Ovary (tissue), 9 donors: ENCODE results near the gene GDE1. TPM values are rescaled to one million over a fixed set of nuclear protein-coding genes. Genes with fewer than 3 reads are reported as not detected.

Source experiments
- DNase-seq, 5 donors: peaks; one replicate each; pipeline ENCODE4 v3.0.0-alpha.2; 2019 to 2020
- H3K27ac ChIP-seq, 2 donors: fragments of 200-600 bp; one replicate each; pipeline versions ENCODE4 v1.5.1 to v1.8.0; 2019 to 2022
- H3K27me3 ChIP-seq: fragments of 200-600 bp; one replicate; pipeline ENCODE4 v1.8.0; 2022
- H3K36me3 ChIP-seq: fragments of 200-600 bp; sonication (generic); one replicate; pipeline ENCODE4 v1.5.1; 2019
- H3K4me1 ChIP-seq: one replicate; pipeline ENCODE4 v1.8.1; 2013; ENCODE audit warnings: mild to moderate bottlenecking, moderate library complexity; ENCODE audit not compliant: insufficient read depth
- H3K4me3 ChIP-seq: fragments of 200-600 bp; sonication (generic); one replicate; pipeline ENCODE4 v1.5.1; 2017
- H3K9me3 ChIP-seq, 2 donors: fragments of 200-600 bp in 1 of 2; sonication (generic) in 1 of 2; one replicate each; pipeline versions ENCODE4 v1.5.1 to v1.8.1; 2013 to 2019; ENCODE audit warnings: mild to moderate bottlenecking in 1 of 2, moderate library complexity in 1 of 2
- CTCF ChIP-seq, 3 donors: fragments of 450-650 bp in 2 of 3; fragments of 200-600 bp in 1 of 3; IDR thresholded peaks; one replicate each; pipeline versions ENCODE4 v1.5.1 to v1.8.0; 2016 to 2022; ENCODE audit warnings: antibody characterized with exemption in 3 of 3, mild to moderate bottlenecking in 1 of 3
- EP300 ChIP-seq: sonication (generic); formaldehyde crosslinking; IDR thresholded peaks from one replicate; pipeline ENCODE4 v1.6.1; 2017; ENCODE audit warnings: antibody characterized with exemption
- POLR2A ChIP-seq: fragments of 450-650 bp; IDR thresholded peaks from one replicate; pipeline ENCODE4 v1.6.1; 2017; ENCODE audit warnings: antibody characterized with exemption, mild to moderate bottlenecking, moderate library complexity
- WGBS, 3 donors: extraction: QIAGEN DNeasy Blood & Tissue Kit in 1 of 3; methylation state at CpG; one replicate each; pipeline versions ENCODE4 v1.1.5 to v1.1.7; 2013 to 2017; 5-methylcytosine and 5-hydroxymethylcytosine counted together
- intact Hi-C, 4 donors: fragments of 100-400 bp; cut with DNase I; formaldehyde crosslinking; loops; one replicate each; pipeline versions ENCODE4 v1.11.0 to v1.15.1; 2022 to 2023
- polyA plus RNA-seq, 2 donors: library from polyadenylated mRNA; stranded (reverse); fragments of 200-250 nt in 1 of 2; fragments of 350-450 nt in 1 of 2; fragmentation: Illumina TruSeq in 1 of 2; extraction: RNeasy Lipid Tissue Mini Kit (QIAGEN cat#74804) in 1 of 2; gene quantifications; one replicate each; pipeline ENCODE4 v1.2.3, GENCODE V29; 2013 to 2014
- total RNA-seq, 7 donors: library from RNA; depleted of rRNA in 2 of 7; stranded (reverse); fragments of >200 nt in 2 of 7; fragmentation: NEBNext Ultra II Directional in 3 of 7; extraction: Animal tissue kit (Norgen Biotek cat#: 25700) in 3 of 7; gene quantifications; one replicate each; pipeline versions ENCODE4 v1.1.0 to v1.2.4, GENCODE V29; 2016 to 2023
- donor health status: DM: no; HTN: no; CAD: no; lungs with moderate emphysema.
- donor health status: DM: no; HTN: no; CAD: no.
- donor health status: Bipolar disorder and iron deficiency.
- donor health status: DM: yes; HTN: yes; CAD: no.
- donor health status: DM: no; HTN: no; CAD: no.
- donor health status: DM: yes; HTN: yes; CAD: no.

The GDE1 gene
- total and polyA plus RNA-seq, 9 donors, result 18.1 to 83.8 (median 28.7) TPM

GRCh38 chr16:19481296-19481695 is 40.6 kb downstream of the GDE1 start:
- TF ChIP-seq POLR2A (no peak), EP300 (no peak), CTCF (IDR thresholded peaks at IDR 0.05) (no peak)
- no peaks in the 10 kb centered on the region for H3K4me1 ChIP-seq
- H3K27ac ChIP-seq, result no peak overlapping the region
- DNase-seq, result no peak
- intact Hi-C loops, result no loop called here
- H3K27me3 ChIP-seq, result no peaks in the 10 kb centered on the region
- H3K4me3 ChIP-seq, result no peak overlapping the region
- 75 to 92% (median 81%) methylated on average over 2 of the region's 2 CpGs for WGBS, 3 donors
- H3K9me3 ChIP-seq, result no peaks in the 10 kb centered on the region
- no peaks in the 10 kb centered on the region for H3K36me3 ChIP-seq

DNA sequence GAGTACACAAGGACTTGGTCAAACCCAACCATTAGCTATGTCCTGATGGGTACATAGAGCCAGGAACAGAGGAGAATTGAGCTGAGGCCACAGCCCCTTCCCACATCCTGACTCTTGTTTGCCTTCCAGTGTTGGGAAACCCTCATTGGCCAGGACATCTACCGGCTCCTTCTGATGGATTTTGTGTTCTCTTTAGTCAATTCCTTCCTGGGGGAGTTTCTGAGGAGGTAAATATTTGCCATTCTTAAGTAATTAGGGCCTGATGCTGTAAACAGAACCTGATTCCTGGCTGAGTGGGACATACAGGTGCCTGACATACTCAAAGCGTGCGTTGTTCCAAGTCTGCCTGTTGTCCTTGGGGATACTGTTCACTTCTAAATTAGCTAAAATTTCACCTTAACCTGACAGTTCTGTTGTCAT is 42.6 kb downstream of the GDE1 start:
- no peaks in the 10 kb centered on the region for H3K36me3 ChIP-seq
- H3K27ac ChIP-seq, result no peak overlapping the region
- H3K4me1 ChIP-seq, result no peaks in the 10 kb centered on the region
- no peak overlapping the region for H3K4me3 ChIP-seq
- H3K9me3 ChIP-seq, result no peaks in the 10 kb centered on the region
- intact Hi-C loops, result no loop called here
- no peak for TF ChIP-seq CTCF (IDR thresholded peaks at IDR 0.05)
- TF ChIP-seq EP300, result no peak
- TF ChIP-seq POLR2A, result no peak
- 64 to 72% (median 66%) methylated on average over 3 of the region's 3 CpGs for WGBS, 3 donors
- H3K27me3 ChIP-seq, result no peaks in the 10 kb centered on the region
- no peak for DNase-seq

- no peak for TF ChIP-seq CTCF (IDR thresholded peaks at IDR 0.05)
- TF ChIP-seq EP300, result no peak
- no peak for TF ChIP-seq POLR2A
- no peak for DNase-seq
- no peaks in the 10 kb centered on the region for H3K36me3 ChIP-seq
- H3K27ac ChIP-seq, result no peak overlapping the region
- no peak overlapping the region for H3K4me3 ChIP-seq
- no peaks in the 10 kb centered on the region for H3K9me3 ChIP-seq
- WGBS, 3 donors, result 83 to 92% (median 85%) methylated on average over 1 of the region's 1 CpG
- no peaks in the 10 kb centered on the region for H3K4me1 ChIP-seq
- no peaks in the 10 kb centered on the region for H3K27me3 ChIP-seq
- intact Hi-C loops, result no loop called here
Measured at GRCh38 chr16:19478505-19478904, 43.4 kb downstream of the GDE1 start.

GRCh38 chr16:19474617-19475016 is 47.3 kb downstream of the GDE1 start:
- Histone ChIP-seq H3K4me3 (no peak overlapping the region), H3K9me3 (no peaks in the 10 kb centered on the region), H3K4me1 (no peaks in the 10 kb centered on the region), H3K27ac (no peak overlapping the region), H3K36me3 (no peaks in the 10 kb centered on the region), H3K27me3 (no peaks in the 10 kb centered on the region)
- intact Hi-C loops, result no loop called here
- TF ChIP-seq CTCF (IDR thresholded peaks at IDR 0.05) (no peak), EP300 (no peak), POLR2A (no peak)
- DNase-seq, result no peak
- 54 to 67% (median 57%) methylated on average over 5 of the region's 5 CpGs for WGBS, 3 donors

DNA sequence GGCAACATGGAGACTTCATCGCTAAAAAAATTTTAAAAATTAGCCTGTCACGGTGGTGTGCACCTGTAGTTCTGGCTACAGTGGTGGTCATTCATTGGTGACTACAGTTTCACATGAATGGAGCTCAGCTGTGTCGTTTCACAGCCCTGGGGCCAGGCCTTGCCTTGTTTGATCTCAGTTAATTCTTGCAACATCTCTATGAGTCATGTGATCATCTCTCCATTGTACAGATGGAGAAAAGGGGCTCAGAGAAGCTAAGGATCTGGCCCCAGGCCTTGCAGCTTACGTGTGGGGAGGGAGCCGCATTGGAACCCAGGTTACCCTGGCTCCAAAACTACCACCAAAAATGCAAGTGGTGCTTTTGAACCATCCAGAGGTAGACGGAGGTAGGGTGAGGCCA is 49.4 kb downstream of the GDE1 start:
- TF ChIP-seq POLR2A, result no peak
- WGBS, 3 donors, result 69 to 80% (median 80%) methylated on average over 6 of the region's 6 CpGs

More for the DNA sequence above, 49.4 kb downstream of the GDE1 start:
- DNase-seq, result no peak
- H3K27ac ChIP-seq, result no peak overlapping the region
- H3K4me1 ChIP-seq, result no peaks in the 10 kb centered on the region
- no peak overlapping the region for H3K4me3 ChIP-seq
- no peaks in the 10 kb centered on the region for H3K27me3 ChIP-seq
- intact Hi-C loops, result no loop called here
- no peaks in the 10 kb centered on the region for H3K36me3 ChIP-seq
- H3K9me3 ChIP-seq, result no peaks in the 10 kb centered on the region
